Large intestine (tissue), 3 donors: ENCODE measurements around the gene DHRSX. TPM values are rescaled to one million over a fixed set of nuclear protein-coding genes. Genes with fewer than 3 reads are reported as not detected.
"Not testable (repeated sequence)": the region's sequence is repeated elsewhere in the genome, so short reads cannot be mapped to it uniquely, and the experiment has no call there.

Source experiments
- DNase-seq, 2 donors: peaks; one replicate each; pipeline versions ENCODE4 v3.0.0 to v3.0.0-alpha.2; 2013
- H3K27ac ChIP-seq: one replicate; pipeline ENCODE4 v1.5.1; 2013; ENCODE audit warnings: low read length
- H3K27me3 ChIP-seq: 2 replicates; pipeline ENCODE4 v1.6.1; 2013; ENCODE audit warnings: low read length; ENCODE audit not compliant: control insufficient read depth, insufficient read depth
- H3K36me3 ChIP-seq: 2 replicates; pipeline ENCODE4 v1.6.1; 2013; ENCODE audit warnings: low read length; ENCODE audit not compliant: control insufficient read depth, insufficient read depth
- H3K4me1 ChIP-seq: one replicate; pipeline ENCODE4 v1.6.1; 2013; ENCODE audit warnings: low read length; ENCODE audit not compliant: control insufficient read depth, insufficient read depth
- H3K4me3 ChIP-seq: one replicate; pipeline ENCODE4 v1.5.1; 2013; ENCODE audit warnings: low read length
- H3K9me3 ChIP-seq: one replicate; pipeline ENCODE4 v1.6.1; 2013; ENCODE audit warnings: mild to moderate bottlenecking, low read depth, low read length, moderate library complexity; ENCODE audit not compliant: control insufficient read depth
- WGBS: methylation state at CpG from one replicate; pipeline ENCODE4 v1.1.5; 2013; ENCODE audit warnings: low lambda C conversion rate; ENCODE audit not compliant: insufficient coverage; 5-methylcytosine and 5-hydroxymethylcytosine counted together
- polyA plus RNA-seq: library from polyadenylated mRNA; unstranded; fragments of 120-200 nt; gene quantifications from one replicate; pipeline ENCODE4 v1.2.1, GENCODE V29; 2013

Gene DHRSX
- polyA plus RNA-seq, 1 donor: 17.9 TPM

GRCh38 chrX:2426289-2426882 is 74.4 kb downstream of the DHRSX start:
- no peaks in the 10 kb centered on the region for H3K4me1 ChIP-seq
- H3K4me3 ChIP-seq: no peak overlapping the region
- no peaks in the 10 kb centered on the region for H3K27me3 ChIP-seq
- H3K9me3 ChIP-seq: no peaks in the 10 kb centered on the region
- DNase-seq: no peak
- no peak overlapping the region for H3K27ac ChIP-seq
- peaks cover 13% of the 10 kb centered on the region for H3K36me3 ChIP-seq

- no CpG with 5 or more reads among the region's 13 CpGs for WGBS
- H3K27ac ChIP-seq: no peak overlapping the region
- no peak overlapping the region for H3K4me3 ChIP-seq
- peaks cover 14% of the 10 kb centered on the region for H3K36me3 ChIP-seq
- no peaks in the 10 kb centered on the region for H3K27me3 ChIP-seq
- H3K4me1 ChIP-seq: no peaks in the 10 kb centered on the region
- no peak for DNase-seq
- H3K9me3 ChIP-seq: no peaks in the 10 kb centered on the region
Observed at GRCh38 chrX:2425286-2426071, 75.3 kb downstream of the DHRSX start.

GRCh38 chrX:2424317-2424716 is 76.5 kb downstream of the DHRSX start:
- Histone ChIP-seq H3K27me3 (no peaks in the 10 kb centered on the region), H3K9me3 (no peaks in the 10 kb centered on the region), H3K36me3 (peaks cover 14% of the 10 kb centered on the region), H3K4me1 (no peaks in the 10 kb centered on the region), H3K27ac (no peak overlapping the region), H3K4me3 (no peak overlapping the region)
- WGBS: 100% methylated on average over 1 of the region's 2 CpGs
- DNase-seq: no peak

GRCh38 chrX:2423899-2424298 is 76.9 kb downstream of the DHRSX start:
- Histone ChIP-seq H3K4me1 (no peaks in the 10 kb centered on the region), H3K27ac (no peak overlapping the region), H3K36me3 (peaks cover 14% of the 10 kb centered on the region), H3K4me3 (no peak overlapping the region), H3K27me3 (no peaks in the 10 kb centered on the region), H3K9me3 (no peaks in the 10 kb centered on the region)
- no peak for DNase-seq
- WGBS: 0% methylated on average over 1 of the region's 4 CpGs

GRCh38 chrX:2423282-2423681 is 77.5 kb downstream of the DHRSX start:
- 100% methylated on average over 1 of the region's 8 CpGs for WGBS
- Histone ChIP-seq H3K4me1 (no peaks in the 10 kb centered on the region), H3K4me3 (no peak overlapping the region), H3K36me3 (peaks cover 14% of the 10 kb centered on the region), H3K9me3 (no peaks in the 10 kb centered on the region), H3K27ac (no peak overlapping the region), H3K27me3 (no peaks in the 10 kb centered on the region)
- DNase-seq: no peak

- H3K4me3 ChIP-seq, H3K27ac ChIP-seq, DNase-seq, H3K4me1 ChIP-seq, H3K36me3 ChIP-seq, H3K9me3 ChIP-seq, H3K27me3 ChIP-seq: not testable (repeated sequence)
- WGBS: no CpG with 5 or more reads among the region's 7 CpGs
Observed at GRCh38 chrX:2419418-2419817, 81.4 kb downstream of the DHRSX start.

- H3K27me3 ChIP-seq: no peaks in the 10 kb centered on the region
- H3K4me3 ChIP-seq: no peak overlapping the region
- H3K4me1 ChIP-seq: no peaks in the 10 kb centered on the region
- no peak for DNase-seq
- no CpG with 5 or more reads among the region's 2 CpGs for WGBS
- no peak overlapping the region for H3K27ac ChIP-seq
- peaks cover 5% of the 10 kb centered on the region for H3K36me3 ChIP-seq
- H3K9me3 ChIP-seq: peaks cover 8% of the 10 kb centered on the region
Observed at GRCh38 chrX:2418000-2418399, 82.8 kb downstream of the DHRSX start.

- no CpG with 5 or more reads among the region's 1 CpG for WGBS
- Histone ChIP-seq H3K36me3 (peaks cover 5% of the 10 kb centered on the region), H3K9me3 (peaks cover 8% of the 10 kb centered on the region), H3K4me1 (no peaks in the 10 kb centered on the region), H3K27me3 (no peaks in the 10 kb centered on the region), H3K27ac (no peak overlapping the region), H3K4me3 (no peak overlapping the region)
- no peak for DNase-seq
Observed at GRCh38 chrX:2416851-2417604, 83.7 kb downstream of the DHRSX start.

GRCh38 chrX:2414384-2414783 is 86.4 kb downstream of the DHRSX start:
- no peaks in the 10 kb centered on the region for H3K36me3 ChIP-seq
- no peak overlapping the region for H3K4me3 ChIP-seq
- peaks cover 8% of the 10 kb centered on the region for H3K9me3 ChIP-seq
- H3K27ac ChIP-seq: no peak overlapping the region
- peaks cover 11% of the 10 kb centered on the region for H3K4me1 ChIP-seq
- H3K27me3 ChIP-seq: no peaks in the 10 kb centered on the region
- 83% methylated on average over 1 of the region's 2 CpGs for WGBS
- DNase-seq: no peak

- DNase-seq: no peak
- H3K27me3 ChIP-seq: no peaks in the 10 kb centered on the region
- H3K27ac ChIP-seq: no peak overlapping the region
- H3K36me3 ChIP-seq: no peaks in the 10 kb centered on the region
- H3K4me3 ChIP-seq: no peak overlapping the region
- peaks cover 8% of the 10 kb centered on the region for H3K9me3 ChIP-seq
- WGBS: 100% methylated on average over 1 of the region's 2 CpGs
- H3K4me1 ChIP-seq: peaks cover 11% of the 10 kb centered on the region
Observed at GRCh38 chrX:2413969-2414368, 86.8 kb downstream of the DHRSX start.
